Endometrium (tissue), 2 donors: ENCODE results near the gene MYO18B.
"Not testable (repeated sequence)": the region's sequence is repeated elsewhere in the genome, so short reads cannot be mapped to it uniquely, and the experiment has no call there.

Source experiments
- FAIRE-seq: peaks from 2 replicates; lab custom pipeline; 2012; peaks lifted over from hg19 to GRCh38; lab: Jason Lieb, UNC
- donor health status: control.
- donor health status: control.

MYO18B gene

GRCh38 chr22:25950111-25950510, 208.1 kb downstream of the MYO18B start:
- FAIRE-seq = no peak

DNA sequence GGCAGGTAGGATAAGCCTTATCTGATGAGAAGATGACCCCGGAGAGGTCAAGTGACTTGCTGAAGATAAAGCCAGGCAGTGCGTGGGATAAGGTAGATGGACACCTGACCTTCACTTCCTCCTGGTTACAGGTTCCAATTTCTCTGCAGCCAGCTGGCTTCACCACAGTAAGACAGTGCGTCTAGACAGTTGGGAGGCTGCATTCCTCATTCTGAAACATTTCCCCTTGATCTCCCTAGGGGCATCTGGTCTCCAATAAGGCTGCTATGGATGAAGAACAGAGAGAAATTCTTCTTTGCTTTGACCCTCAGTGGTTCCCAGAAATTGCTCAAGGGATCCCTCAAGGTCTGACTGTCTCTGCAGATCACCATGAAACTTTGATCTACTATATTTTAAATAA, 211.3 kb downstream of the MYO18B start:
- FAIRE-seq = no peak

DNA sequence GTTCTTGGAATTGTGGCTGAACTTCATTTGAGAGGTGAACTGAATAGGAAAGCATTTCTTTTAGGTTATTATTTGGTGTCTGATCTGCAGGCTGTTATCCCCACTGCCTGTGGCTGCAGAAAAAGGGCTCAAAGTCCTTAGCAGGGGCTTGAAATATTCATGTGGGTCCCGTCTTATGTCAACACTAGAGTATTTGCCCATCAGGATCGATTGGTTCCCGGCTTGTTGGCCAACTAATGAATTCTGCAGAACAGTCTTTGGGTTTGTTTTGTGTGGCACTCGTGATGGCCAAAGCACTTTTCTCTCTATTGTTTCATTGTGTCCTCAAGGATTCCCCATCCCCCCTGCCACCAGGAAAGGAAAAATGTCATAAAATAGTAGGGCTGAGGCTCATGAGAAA, 211.9 kb downstream of the MYO18B start:
- no peak for FAIRE-seq

- FAIRE-seq = no peak
These were observed 213.3 kb downstream of the MYO18B start for GRCh38 chr22:25955323-25955722.

- no peak for FAIRE-seq
These were observed 214.8 kb downstream of the MYO18B start for GRCh38 chr22:25956801-25957200.

GRCh38 chr22:25959818-25960774, 218.1 kb downstream of the MYO18B start:
- no peak for FAIRE-seq

- FAIRE-seq = no peak
These were observed 219.7 kb downstream of the MYO18B start for GRCh38 chr22:25961699-25962098.

- FAIRE-seq = no peak
These were observed 220.7 kb downstream of the MYO18B start for GRCh38 chr22:25962711-25963110.

GRCh38 chr22:25964961-25965730, 223.2 kb downstream of the MYO18B start:
- no peak for FAIRE-seq

DNA sequence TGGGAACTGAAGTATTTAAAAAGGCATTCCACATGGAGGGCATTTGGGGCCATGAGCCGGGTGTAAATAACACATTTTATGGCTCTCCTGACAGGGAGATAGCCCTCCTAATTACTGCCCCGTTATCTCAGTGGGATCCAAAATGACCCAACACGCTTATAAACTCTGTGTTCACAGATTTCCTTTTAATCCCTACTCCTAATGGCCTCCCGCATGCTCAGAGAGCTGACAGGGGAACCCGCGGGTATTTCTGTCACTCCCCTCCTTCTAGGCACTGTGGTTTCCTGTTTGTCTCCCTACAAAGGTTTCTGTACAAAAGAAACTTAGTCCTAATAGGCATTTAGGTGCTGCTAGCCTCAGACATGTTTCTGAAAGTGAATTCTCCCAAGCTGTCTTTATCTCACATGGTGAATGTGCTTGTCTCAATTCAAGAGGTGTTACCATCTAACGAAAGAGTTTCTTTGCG, 224.5 kb downstream of the MYO18B start:
- no peak for FAIRE-seq

GRCh38 chr22:25969286-25969685, 227.3 kb downstream of the MYO18B start:
- FAIRE-seq = no peak

DNA sequence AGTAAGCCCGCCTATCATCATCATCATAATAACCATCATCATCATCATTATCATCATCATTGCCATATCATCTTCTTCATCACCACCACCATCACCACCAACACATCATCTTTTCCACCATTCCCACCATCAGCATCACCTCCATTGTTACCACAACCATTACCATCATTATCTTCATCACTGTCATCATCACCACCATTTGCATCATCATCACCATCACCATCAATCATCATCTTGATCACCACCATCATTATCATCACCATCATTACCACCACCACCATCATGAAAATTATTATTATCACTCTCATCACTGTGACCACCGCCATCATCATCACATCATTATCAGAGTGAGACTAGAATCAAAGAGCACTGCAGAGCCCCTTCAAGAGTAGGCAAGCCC, 227.9 kb downstream of the MYO18B start:
- FAIRE-seq = no peak

- no peak for FAIRE-seq
These were observed 228.5 kb downstream of the MYO18B start for GRCh38 chr22:25970374-25970911.

DNA sequence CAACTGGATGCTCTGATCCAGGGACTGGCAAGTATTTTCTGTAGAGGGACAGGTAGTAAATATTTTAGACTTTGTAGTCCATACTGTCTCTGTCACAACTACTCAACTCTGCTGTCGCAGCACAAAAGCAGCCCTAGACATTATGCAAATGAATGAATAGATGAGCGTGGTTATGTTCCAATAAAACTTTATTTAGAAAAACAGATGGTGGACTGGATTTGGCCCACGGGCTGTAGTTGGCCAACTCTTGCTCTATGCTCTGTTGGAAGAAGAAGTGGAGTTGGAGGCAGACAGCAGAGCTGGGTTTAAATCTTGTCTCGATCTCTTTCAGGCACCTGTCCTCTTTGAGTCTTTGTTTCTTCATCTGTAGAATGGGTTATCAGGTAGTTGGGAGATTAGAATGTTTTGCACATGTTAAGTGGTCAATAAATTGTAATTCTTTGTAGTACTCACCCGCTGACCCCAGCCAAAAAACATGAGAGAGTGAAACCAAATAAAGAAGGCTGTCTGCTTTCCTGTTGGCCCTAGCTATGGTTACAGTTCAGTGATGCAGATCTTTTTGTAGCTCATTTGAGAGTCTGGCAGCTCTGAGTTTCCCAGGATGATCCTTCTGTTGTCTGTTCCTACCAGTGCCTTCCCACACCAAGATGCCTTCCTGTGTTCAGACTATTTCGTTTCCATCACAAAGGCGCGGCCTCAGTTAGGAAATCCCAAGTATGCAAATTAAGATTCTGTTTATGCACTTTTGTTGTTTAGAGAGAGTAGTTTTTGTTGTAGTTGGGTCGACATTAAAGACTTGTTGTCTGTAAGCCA, 229.2 kb downstream of the MYO18B start:
- FAIRE-seq = no peak

GRCh38 chr22:25972397-25972796, 230.4 kb downstream of the MYO18B start:
- no peak for FAIRE-seq

DNA sequence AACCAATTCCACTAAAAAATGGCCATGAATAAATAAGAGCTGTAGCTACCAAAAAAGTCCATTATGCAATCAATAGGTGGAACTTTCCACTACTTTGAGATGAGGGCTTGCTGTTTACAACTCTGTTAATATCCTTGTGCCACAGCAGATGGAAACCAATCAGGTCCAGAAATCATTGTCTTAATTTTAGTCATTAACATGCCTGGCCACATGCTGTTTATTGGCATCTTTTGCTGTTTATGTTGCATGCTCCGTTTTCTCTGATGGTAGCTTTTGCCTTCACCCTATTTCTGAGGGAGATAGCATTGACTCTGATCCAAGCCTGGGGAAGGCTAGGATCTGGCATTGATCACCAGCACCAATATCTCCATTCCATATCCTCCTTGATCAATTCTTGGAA, 234.4 kb downstream of the MYO18B start:
- no peak for FAIRE-seq

GRCh38 chr22:25979968-25980367, 238.0 kb downstream of the MYO18B start:
- no peak for FAIRE-seq

DNA sequence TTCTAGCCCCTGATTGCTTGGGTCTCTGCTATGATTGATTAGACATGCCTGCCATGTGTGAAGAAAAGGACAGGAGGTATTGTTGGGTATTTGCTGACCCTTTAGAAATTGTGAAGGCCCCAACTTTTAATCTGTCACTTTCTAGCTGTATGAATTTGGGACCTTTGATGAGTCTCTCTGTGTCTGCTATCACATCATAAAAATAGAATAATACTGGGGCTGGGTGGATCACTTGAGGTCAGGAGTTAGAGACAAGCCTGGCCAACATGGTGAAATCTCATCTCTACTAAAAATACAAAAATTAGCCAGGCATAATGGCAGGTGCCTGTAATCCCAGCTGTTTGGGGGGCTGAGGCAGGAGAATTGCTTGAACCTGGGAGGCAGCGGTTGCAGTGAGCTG, 242.9 kb downstream of the MYO18B start:
- FAIRE-seq = not testable (repeated sequence)

DNA sequence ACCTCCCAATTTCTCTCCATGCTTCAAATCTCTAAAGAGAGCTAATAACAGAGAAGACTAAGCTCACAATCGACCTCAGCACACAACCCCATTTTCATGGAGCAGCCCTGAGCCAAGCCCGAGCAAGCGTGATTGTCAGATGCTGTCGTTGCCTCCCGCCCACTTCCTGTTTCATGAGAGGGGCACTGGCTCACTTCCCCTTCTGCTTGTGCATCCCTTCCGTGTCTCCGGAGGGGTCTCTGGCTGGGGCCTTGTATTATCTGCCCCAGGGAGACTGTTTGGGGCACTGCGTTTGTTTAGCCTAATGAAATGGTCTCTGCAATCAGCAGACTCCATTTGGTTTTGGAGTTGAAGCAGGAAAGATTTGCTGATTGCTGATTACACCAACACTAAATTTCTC, 246.0 kb downstream of the MYO18B start:
- FAIRE-seq = no peak

GRCh38 chr22:25990940-25991339, 249.0 kb downstream of the MYO18B start:
- FAIRE-seq = no peak

GRCh38 chr22:25992331-25992730, 250.3 kb downstream of the MYO18B start:
- no peak for FAIRE-seq

GRCh38 chr22:25996669-25997068, 254.7 kb downstream of the MYO18B start:
- no peak for FAIRE-seq
